ENCODE results near the gene KCNA2. TPM values are rescaled to one million over a fixed set of nuclear protein-coding genes. Genes with fewer than 3 reads are reported as not detected.

Gene KCNA2
- total and polyA plus RNA-seq, 2 of the 4 experiments (the other 2 are of a cell fraction), result not detected

GRCh38 chr1:110647254-110647891 lies 41.2 kb upstream of the KCNA2 start:
- no peak overlapping the region for H2BK5ac ChIP-seq (ENCODE audit: low read depth, low read length, poor library complexity, severe bottlenecking)
- no peak overlapping the region for H3K14ac ChIP-seq (replicated peaks; ENCODE audit: low read depth, low read length)
- H3K9me3 ChIP-seq (ENCODE audit: control insufficient read depth, insufficient read depth, low read length), result no peaks in the 10 kb centered on the region
- H3K9me1 ChIP-seq (ENCODE audit: insufficient read depth, low read length), result no peaks in the 10 kb centered on the region
- H3K4me1 ChIP-seq (ENCODE audit: control insufficient read depth, insufficient read depth, low read length), result peaks cover 4% of the 10 kb centered on the region
- no peak overlapping the region for H4K5ac ChIP-seq (ENCODE audit: low read depth, low read length)
- TF ChIP-seq MAFK (IDR thresholded peaks at IDR 0.05; ENCODE audit: low read depth, low read length) (no peak), CEBPB (IDR thresholded peaks at IDR 0.05; ENCODE audit: low read depth, low read length) (no peak), BHLHE40 (IDR thresholded peaks at IDR 0.05; ENCODE audit: low read depth, low read length) (no peak), MAZ (IDR thresholded peaks at IDR 0.05; ENCODE audit: borderline replicate concordance, low read depth, low read length) (no peak), FOS (IDR thresholded peaks at IDR 0.05; ENCODE audit: low read depth, low read length) (no peak), NFE2L2 (IDR thresholded peaks at IDR 0.05; ENCODE audit: low read depth, low read length) (no peak), RCOR1 (IDR thresholded peaks at IDR 0.05; ENCODE audit: insufficient replicate concordance, low read length) (no peak), ELK1 (IDR thresholded peaks at IDR 0.05; ENCODE audit: borderline replicate concordance, low read depth, low read length) (no peak), RFX5 (IDR thresholded peaks at IDR 0.05; ENCODE audit: low read depth, low read length) (no peak), SMC3 (IDR thresholded peaks at IDR 0.05; ENCODE audit: low read depth, low read length) (no peak), USF2 (IDR thresholded peaks at IDR 0.05; ENCODE audit: low read depth, low read length) (no peak), POLR2A (IDR thresholded peaks at IDR 0.05; ENCODE audit: low read depth, low read length) (no peak), CHD1 (IDR thresholded peaks at IDR 0.05; ENCODE audit: low read depth, low read length) (no peak), MXI1 (IDR thresholded peaks at IDR 0.05; ENCODE audit: borderline replicate concordance, low read depth, low read length) (no peak), RAD21 (IDR thresholded peaks at IDR 0.05; ENCODE audit: low read length) (no peak)
- TF ChIP-seq, protein P1, sequence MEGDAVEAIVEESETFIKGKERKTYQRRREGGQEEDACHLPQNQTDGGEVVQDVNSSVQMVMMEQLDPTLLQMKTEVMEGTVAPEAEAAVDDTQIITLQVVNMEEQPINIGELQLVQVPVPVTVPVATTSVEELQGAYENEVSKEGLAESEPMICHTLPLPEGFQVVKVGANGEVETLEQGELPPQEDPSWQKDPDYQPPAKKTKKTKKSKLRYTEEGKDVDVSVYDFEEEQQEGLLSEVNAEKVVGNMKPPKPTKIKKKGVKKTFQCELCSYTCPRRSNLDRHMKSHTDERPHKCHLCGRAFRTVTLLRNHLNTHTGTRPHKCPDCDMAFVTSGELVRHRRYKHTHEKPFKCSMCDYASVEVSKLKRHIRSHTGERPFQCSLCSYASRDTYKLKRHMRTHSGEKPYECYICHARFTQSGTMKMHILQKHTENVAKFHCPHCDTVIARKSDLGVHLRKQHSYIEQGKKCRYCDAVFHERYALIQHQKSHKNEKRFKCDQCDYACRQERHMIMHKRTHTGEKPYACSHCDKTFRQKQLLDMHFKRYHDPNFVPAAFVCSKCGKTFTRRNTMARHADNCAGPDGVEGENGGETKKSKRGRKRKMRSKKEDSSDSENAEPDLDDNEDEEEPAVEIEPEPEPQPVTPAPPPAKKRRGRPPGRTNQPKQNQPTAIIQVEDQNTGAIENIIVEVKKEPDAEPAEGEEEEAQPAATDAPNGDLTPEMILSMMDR (conservative IDR thresholded peaks at IDR 0.05; ENCODE audit: low read depth, low read length), result no peak
- no CpG with 5 or more reads among the region's 5 CpGs for WGBS, 2 experiments (ENCODE audit: extremely low coverage in 2 of 2, insufficient read length in 1 of 2)
- H2BK20ac ChIP-seq (ENCODE audit: low read depth, low read length), result no peak overlapping the region
- no peak overlapping the region for H3K9ac ChIP-seq (ENCODE audit: low read depth, low read length)
- H2BK15ac ChIP-seq (ENCODE audit: low read depth, low read length), result no peak overlapping the region
- intact Hi-C loops (cut with micrococcal nuclease), result no loop called here
- H2BK120ac ChIP-seq (ENCODE audit: low read depth, low read length), result no peak overlapping the region
- no peak overlapping the region for H4K91ac ChIP-seq (ENCODE audit: insufficient read depth, low read depth, low read length)
- H2AFZ ChIP-seq (replicated peaks; ENCODE audit: low read length, poor library complexity), result no peak overlapping the region
- H3K4me3 ChIP-seq (ENCODE audit: insufficient read depth, low read depth, low read length), result no peak overlapping the region
- H3K79me1 ChIP-seq (ENCODE audit: low read depth in 1 of 2, low read length in 2 of 2), result no peaks in the 10 kb centered on the region
- ChIA-PET CTCF (interaction anchor here (0.5 kb wide), 1 partner anchor 18 kb away, joined by 3 read pairs; no protein-coding TSS in a partner anchor), POLR2A (ENCODE audit: unreplicated experiment) (no interaction called here)
- H3K36me3 ChIP-seq (ENCODE audit: control insufficient read depth, insufficient read depth, low read length), result no peaks in the 10 kb centered on the region
- no peak overlapping the region for H3K4ac ChIP-seq (ENCODE audit: low read depth, low read length)
- H4K8ac ChIP-seq (ENCODE audit: low read depth in 2 of 2, low read length in 2 of 2), result no peak overlapping the region
- H3K4me2 ChIP-seq (ENCODE audit: low read depth, low read length), result peak overlapping the region; percentile 54; the same call in 1 of the 2 replicates
- in situ Hi-C loops (cut with MboI; ENCODE audit: low sequenced_read_pairs), result no loop called here
- no peak overlapping the region for H3K56ac ChIP-seq (ENCODE audit: extremely low read depth, insufficient read depth, low read length)
- H3K27me3 ChIP-seq (ENCODE audit: control insufficient read depth, insufficient read depth, low read length), result no peaks in the 10 kb centered on the region
- DNase-seq (peak; percentile 78), ATAC-seq (ENCODE audit: low read depth) (peak; percentile 76)
- H2AK5ac ChIP-seq (ENCODE audit: low read depth, low read length), result no peak overlapping the region
- peak overlapping the region; percentile 55; the same call in 1 of the 2 replicates for H3K27ac ChIP-seq (ENCODE audit: insufficient read depth, low read length)
- dilution Hi-C loops (cut with HindIII; ENCODE audit: low sequenced_read_pairs, unreplicated experiment), result no loop called here
- no peak overlapping the region for H3K18ac ChIP-seq (ENCODE audit: low read depth, low read length)
- H2AK9ac ChIP-seq (replicated peaks; ENCODE audit: low read depth, low read length, poor library complexity), result no peak overlapping the region
- no TSS peak for BruUV-seq (replicated peaks)
- H3K23ac ChIP-seq (ENCODE audit: low read depth, low read length), result no peak overlapping the region
- H4K20me1 ChIP-seq (ENCODE audit: insufficient read depth, low read length), result no peaks in the 10 kb centered on the region

Data from IMR-90 (cell line).